ENCODE data around the gene OBSL1.
A peak's percentile ranks its signal among the peaks of the same experiment; 100 is the strongest.

Gene OBSL1

DNA sequence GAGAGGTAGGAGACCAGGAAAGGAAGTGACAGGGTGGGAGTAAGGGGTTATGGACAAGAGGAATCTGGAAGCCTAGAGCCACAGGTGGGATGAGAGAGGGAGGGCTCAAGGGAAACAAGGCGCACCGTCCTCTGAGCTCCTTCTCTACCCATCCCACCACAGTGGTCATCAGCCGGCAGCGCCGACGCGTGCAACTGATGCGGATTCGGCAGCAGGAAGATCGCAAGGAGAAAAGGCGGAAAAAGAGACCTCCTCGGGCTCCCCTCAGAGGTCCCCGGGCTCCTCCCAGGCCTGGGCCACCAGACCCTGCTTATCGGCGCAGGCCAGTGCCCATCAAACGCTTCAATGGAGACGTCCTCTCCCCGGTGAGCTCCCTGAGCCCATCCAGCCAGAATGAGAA is 22.3 kb downstream of the OBSL1 start:
- DNase-seq: no peak

- no peak for DNase-seq
These were observed 23.7 kb downstream of the OBSL1 start for GRCh38 chr2:219547621-219548020.

DNA sequence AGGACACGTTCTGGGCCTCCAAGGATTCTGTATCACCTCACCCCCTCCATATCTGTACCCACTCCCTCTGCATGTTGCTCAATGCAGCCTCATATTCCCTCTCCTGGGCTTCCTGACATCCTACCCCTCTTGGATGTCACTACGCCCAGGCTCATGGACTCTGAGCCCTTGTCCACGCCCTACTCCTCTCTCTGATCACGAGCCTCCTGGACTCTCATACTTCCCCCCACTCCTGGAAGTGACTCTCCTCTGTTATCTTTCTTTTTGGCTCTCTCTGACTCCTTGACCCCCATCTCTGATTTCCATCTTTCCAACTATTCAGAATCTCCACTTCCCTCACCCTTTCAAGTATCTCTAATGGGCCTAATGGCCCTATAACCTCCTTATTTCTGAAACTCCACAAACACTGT is 25.4 kb downstream of the OBSL1 start:
- DNase-seq: no peak

DNA sequence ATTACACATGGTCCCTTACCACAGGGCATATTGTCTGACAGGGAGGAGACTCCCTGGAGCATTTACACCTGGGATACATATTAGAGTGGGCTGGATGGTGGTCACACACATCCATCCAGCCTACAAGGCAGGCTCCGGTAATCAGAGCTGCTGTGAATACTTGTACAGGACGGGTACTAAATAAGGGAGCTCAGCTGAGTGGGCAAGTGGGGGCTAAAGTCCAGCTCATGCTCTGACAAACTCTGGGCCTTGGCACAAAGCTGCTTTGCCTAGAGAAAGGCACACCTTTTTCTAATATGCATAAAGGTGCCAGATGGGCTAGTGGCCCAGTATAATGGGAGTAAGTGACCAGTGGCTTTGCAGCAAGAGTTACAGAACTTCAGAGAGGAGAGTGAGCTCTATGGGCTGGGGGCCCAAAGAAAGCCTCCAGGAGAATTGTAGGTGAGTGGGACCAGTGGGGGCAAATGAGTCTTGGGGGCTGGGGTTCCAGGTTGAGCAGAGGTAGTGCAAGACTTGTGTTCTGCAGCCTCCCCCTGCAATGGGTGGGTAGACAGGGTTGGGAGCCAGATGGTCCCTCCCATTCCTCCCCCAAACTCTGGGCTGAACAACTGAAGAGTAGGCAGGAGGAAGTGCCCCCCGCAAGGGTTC is 25.9 kb downstream of the OBSL1 start:
- no peak for DNase-seq

DNA sequence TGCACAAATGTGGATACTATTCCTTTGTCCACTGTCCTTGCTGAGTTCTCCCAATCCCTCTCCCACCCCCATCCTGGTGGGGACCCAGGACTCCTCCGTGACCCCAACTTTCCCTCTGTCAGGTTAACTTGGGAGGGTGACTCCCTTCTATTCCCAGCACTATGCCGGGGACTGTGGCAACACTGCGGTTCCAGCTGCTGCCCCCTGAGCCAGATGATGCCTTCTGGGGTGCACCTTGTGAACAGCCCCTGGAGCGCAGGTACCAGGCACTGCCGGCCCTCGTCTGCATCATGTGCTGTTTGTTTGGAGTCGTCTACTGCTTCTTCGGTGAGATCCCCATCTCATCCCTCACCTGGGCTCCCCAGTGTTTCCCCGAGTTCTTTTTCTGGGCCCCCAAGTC is 26.8 kb downstream of the OBSL1 start:
- no peak for DNase-seq

- DNase-seq: peak; percentile 99
These were observed 27.6 kb downstream of the OBSL1 start, which contains the start of the genes CHPF and TMEM198 for GRCh38 chr2:219543596-219544358. Gene CHPF (minus strand): TSS chr2:219543809. CDS start chr2:219543538, 271 bp downstream. Gene TMEM198 (plus strand): TSS chr2:219544028. CDS start chr2:219544728, 700 bp downstream.

DNA sequence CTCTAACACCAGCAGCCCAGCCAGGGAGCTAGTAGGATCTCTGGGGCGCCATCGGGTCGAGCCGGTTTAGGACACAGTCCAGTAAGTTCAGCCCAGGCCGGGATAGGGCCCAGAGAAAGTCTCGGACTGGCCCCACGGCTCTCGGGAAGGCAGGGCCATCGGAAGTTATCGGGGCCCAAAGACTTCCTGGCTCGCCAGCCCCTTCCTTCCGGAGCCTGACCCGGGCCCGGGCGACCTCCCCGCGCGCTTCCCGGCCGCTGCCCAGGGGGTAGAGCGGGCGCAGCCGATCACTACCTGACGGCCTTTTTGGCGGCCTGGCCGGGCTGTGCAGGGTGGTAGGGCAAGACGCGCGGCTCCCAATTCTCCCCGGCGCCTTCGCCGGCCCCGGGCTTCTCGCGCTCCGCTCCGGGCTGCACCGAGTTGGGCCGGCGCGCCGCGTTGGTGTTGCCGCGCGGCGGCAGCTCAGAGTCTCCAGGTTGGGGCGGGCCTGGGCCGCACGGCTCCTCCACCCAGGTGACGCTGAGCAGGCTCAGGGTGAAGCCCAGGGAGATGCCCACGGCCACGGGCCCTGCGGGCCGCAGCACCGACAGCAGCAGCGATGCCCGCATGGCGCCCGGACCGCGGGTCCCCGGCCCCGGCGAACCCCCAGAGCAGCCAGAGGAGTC is 28.3 kb downstream of the OBSL1 start:
- DNase-seq: no peak

GRCh38 chr2:219541611-219542180 is 29.6 kb downstream of the OBSL1 start:
- DNase-seq: peak; percentile 56

GRCh38 chr2:219540784-219541504 is 30.4 kb downstream of the OBSL1 start:
- no peak for DNase-seq

DNA sequence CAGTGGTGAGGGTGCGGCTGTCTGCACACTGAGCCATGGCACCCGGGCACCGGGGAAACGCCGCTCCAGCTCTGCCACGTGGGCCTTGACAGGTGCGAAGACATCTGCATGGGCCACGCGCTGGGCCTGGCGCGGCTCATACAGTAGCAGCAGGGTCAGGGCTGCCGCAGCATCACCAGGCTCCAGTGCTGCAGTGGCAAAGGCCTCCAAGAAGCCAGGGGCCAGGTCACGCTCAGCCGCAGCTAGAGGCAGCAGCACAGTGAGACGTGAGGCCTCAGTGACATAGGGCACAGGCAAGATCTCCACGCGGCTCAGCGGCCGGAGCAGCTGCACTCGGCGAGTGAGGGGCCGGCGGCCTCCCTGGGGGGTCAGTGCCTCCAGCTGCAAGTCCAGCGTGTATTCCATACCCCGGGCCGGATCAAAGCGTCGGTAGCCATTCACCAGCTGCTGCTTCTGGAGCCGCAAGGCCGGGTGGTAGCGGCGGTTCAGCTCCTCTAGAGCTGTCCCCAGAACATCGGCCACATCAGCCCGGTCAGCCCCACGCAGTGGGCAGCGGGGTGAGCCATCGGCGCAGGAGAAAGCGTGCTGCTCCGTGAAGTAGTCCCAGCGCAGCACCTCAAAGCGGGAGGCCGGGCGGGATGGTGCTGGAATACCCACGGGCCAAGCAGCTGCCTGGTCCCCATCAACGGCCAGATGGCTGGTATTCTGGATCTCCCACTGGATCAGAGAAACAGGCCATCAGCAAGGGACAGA is 31.2 kb downstream of the OBSL1 start:
- no peak for DNase-seq

DNA sequence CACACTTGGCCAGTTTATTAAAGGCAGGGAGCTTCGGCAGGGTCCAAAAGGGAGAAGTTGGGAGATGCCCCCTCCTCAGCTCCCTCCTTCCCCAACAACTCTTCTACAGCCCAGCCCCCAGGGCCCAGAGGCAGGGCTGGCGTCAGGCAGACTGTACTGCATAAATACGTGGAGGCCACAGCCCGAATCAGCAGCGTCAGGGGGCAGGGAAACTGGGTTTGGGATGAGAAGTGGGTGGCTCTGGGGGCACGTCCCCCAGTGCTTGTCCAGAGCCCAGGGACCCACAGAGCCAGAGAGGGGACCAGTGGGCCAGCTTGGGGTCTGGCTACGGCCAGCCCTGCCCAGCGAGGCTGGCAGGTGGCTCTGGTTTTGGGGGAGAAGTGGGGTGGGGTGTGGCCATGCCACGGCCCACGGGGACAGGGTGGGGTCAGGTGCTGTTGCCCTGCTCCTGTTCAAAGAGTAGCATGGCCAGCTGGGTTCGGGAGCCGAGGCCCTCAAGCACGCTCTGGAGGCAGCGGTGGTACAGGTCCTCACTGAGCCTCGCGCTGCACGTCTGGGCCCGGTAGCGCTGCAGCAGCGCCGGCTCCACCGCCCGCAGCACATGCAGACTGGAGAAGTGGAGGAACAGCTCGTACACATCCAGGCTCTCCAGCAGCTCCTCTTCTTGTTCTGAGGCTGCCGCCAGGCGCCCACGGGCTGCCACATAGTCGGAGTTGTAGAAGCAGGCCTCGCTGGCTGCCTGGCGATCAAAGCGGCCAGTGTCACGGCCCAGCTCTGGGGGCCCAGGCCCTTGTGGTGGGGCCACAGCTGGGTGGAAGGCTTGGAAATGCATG is 32.2 kb downstream of the OBSL1 start:
- DNase-seq: no peak

DNA sequence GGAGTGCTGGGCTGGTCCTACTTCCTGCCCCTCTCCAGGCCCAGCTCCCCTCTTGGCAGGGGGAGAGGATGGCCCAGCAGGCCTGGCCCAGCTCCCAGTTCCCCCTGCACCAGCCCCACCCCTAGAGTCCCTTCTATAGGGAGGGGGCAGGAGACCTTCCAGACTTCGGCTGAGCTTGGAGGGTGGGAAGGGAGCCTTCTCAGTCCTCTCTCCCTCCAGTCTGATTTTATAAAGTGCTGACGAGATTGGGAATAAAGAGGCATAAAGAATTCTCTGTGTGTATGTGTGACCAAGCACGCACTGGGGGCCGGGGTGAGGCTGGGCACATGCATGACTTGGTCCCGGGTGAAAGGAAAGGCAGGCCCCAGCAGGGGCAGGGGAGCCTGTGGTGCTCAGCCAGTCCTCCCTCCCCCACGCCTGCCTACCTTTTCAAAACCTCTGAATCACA is 32.8 kb downstream of the OBSL1 start:
- peak; percentile 26 for DNase-seq

- no peak for DNase-seq
These were observed 33.5 kb downstream of the OBSL1 start for GRCh38 chr2:219537657-219538488.

- DNase-seq: no peak
These were observed 34.4 kb downstream of the OBSL1 start for GRCh38 chr2:219536967-219537366.

DNA sequence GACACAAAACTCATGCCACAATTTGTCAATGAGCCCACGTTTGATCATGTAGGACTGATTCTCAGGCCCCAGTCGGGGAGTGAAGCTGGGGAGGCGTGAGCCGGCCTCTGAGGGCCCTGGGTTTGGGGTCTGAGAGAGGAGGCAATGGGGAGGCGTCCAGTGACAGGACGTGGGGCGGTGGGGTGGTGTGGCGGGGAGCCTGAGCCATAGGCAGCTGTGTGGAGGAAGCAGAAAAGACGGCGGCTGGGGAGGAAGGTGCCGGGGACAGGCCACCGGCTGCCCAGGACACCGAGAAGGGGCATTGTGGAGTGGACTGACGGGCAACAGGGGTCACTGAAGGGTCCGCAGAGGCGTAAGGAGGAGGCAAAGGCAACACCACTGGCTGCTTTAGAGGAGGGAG is 34.9 kb downstream of the OBSL1 start:
- no peak for DNase-seq

GRCh38 chr2:219533930-219534661 is 37.2 kb downstream of the OBSL1 start:
- DNase-seq: no peak

DNA sequence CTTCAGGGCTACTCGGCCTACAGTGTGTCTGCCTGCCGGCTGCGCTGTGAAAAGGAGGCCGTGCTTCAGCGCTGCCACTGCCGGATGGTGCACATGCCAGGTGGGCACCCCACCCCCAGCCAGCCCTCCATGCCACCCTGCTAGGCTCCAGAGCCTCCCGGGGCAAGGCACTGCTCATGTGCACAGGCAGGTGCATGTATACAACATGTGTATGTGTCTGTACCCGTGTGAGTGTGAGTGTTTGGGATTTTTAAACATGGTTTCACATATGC is 39.0 kb downstream of the OBSL1 start:
- DNase-seq: no peak

- no peak for DNase-seq
These were observed 39.5 kb downstream of the OBSL1 start for GRCh38 chr2:219531639-219532377.

Data from fibroblast of upper back skin (primary cell).